ENCODE measurements around the gene GDPD2. TPM values are rescaled to one million over a fixed set of nuclear protein-coding genes. Genes with fewer than 3 reads are reported as not detected.
"Not testable (repeated sequence)": the region's sequence is repeated elsewhere in the genome, so short reads cannot be mapped to it uniquely, and the experiment has no call there.

The GDPD2 gene
- total RNA-seq = not detected
- polyA plus RNA-seq = not detected
- long read RNA-seq, donor 1 = 0 reads
- long read RNA-seq, donor 2, partial matches to known transcripts = 0 of 1 reads
- long read RNA-seq, donor 2, other reads (novel, unspliced or antisense) = 1 of 1 reads
- long read RNA-seq, donor 3 = 0 reads

- Histone ChIP-seq H3K4me1 (no peaks in the 10 kb centered on the region), H3K27ac (no peak within 1 kb of the TSS), H3K36me3 (no peaks in the 10 kb centered on the region), H3K4me3 (no peak within 1 kb of the TSS), H3K9me3 (no peaks in the 10 kb centered on the region), H3K27me3 (peaks cover 0 to 41% (median 0%) of the 10 kb centered on the region in 7 donors)
- DNase-seq (no peak), ATAC-seq (peak in 7 of 8 donors; percentile 29 to 75 (median 70))
- intact Hi-C loops (cut with DNase I) = loop anchor here in 1 of 10 donors (10.0 kb wide), 1 partner anchor 228 kb away; no protein-coding TSS in a partner anchor
- WGBS, 2 donors = 10 to 17% methylated on average over 8 to 11 of the region's 11 CpGs
- TF ChIP-seq CTCF (IDR thresholded peaks at IDR 0.05) = peak in 3 of 9 donors; percentile 28 to 38 (median 32)
Observed at GRCh38 chrX:70422851-70423341, at the start of gene GDPD2. Gene GDPD2, plus strand, starts transcription at chrX:70423314. Its CDS starts 1,671 bp downstream, at chrX:70424985.

GRCh38 chrX:70386235-70386634 lies 36.9 kb upstream of the GDPD2 start:
- H3K4me3 ChIP-seq = no peak overlapping the region
- 87 to 90% methylated on average over 2 of the region's 2 CpGs for WGBS, 2 donors
- H3K27ac ChIP-seq = no peak overlapping the region
- no peak for TF ChIP-seq CTCF (IDR thresholded peaks at IDR 0.05)
- no peak for DNase-seq
- ATAC-seq = no peak
- no peaks in the 10 kb centered on the region for H3K9me3 ChIP-seq
- H3K27me3 ChIP-seq = peaks cover 0 to 6% (median 0%) of the 10 kb centered on the region in 7 donors
- no peaks in the 10 kb centered on the region for H3K4me1 ChIP-seq
- intact Hi-C loops (cut with DNase I) = no loop called here
- peaks cover 0 to 9% (median 0%) of the 10 kb centered on the region in 9 donors for H3K36me3 ChIP-seq

DNA sequence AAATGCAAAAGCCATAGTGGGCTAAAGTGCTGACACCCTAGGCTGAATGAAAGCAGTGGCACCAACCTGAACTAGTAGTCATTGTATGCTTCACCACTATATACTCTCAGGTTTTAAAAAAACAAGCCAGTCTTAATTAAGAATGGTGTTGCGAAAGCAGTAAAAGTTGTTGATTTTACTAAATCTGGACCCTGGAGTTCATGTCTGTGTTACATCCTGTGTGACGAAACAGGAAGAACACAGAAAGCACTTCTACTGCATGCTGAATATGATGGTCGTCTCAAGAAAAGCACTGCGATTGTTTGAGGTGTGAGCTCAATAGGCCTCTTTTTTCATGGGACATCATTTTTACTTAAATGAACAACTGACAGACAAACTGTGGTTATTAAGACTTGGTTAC lies 24.2 kb upstream of the GDPD2 start:
- WGBS, 2 donors = 51 to 60% methylated on average over 4 of the region's 4 CpGs
- peaks cover 0 to 10% (median 0%) of the 10 kb centered on the region in 9 donors for H3K36me3 ChIP-seq
- no peaks in the 10 kb centered on the region for H3K9me3 ChIP-seq
- H3K4me3 ChIP-seq = no peak overlapping the region
- peaks cover 0 to 9% (median 0%) of the 10 kb centered on the region in 9 donors for H3K4me1 ChIP-seq
- peaks cover 0 to 18% (median 0%) of the 10 kb centered on the region in 7 donors for H3K27me3 ChIP-seq
- ATAC-seq (no peak), DNase-seq (no peak)
- intact Hi-C loops (cut with DNase I) = no loop called here
- H3K27ac ChIP-seq = peak overlapping the region in 1 of 10 donors; percentile 38
- TF ChIP-seq CTCF (IDR thresholded peaks at IDR 0.05) = no peak

- DNase-seq; intact Hi-C loops (cut with DNase I); H3K9me3 ChIP-seq; H3K4me3 ChIP-seq; H3K4me1 ChIP-seq; ATAC-seq; H3K27ac ChIP-seq: not testable (repeated sequence)
- peaks cover 0 to 14% (median 0%) of the 10 kb centered on the region in 9 donors for H3K36me3 ChIP-seq
- H3K27me3 ChIP-seq = peaks cover 0 to 21% (median 0%) of the 10 kb centered on the region in 7 donors
- WGBS, 2 donors = 97 to 100% methylated on average over 1 of the region's 3 CpGs
Observed at GRCh38 chrX:70400181-70400580, 22.9 kb upstream of the GDPD2 start.

GRCh38 chrX:70402721-70403120 lies 20.4 kb upstream of the GDPD2 start:
- Histone ChIP-seq H3K27me3 (peaks cover 0 to 14% (median 0%) of the 10 kb centered on the region in 7 donors), H3K36me3 (peaks cover 0 to 11% (median 0%) of the 10 kb centered on the region in 9 donors), H3K9me3 (no peaks in the 10 kb centered on the region), H3K4me1 (peaks cover 0 to 9% (median 0%) of the 10 kb centered on the region in 9 donors), H3K27ac (no peak overlapping the region), H3K4me3 (no peak overlapping the region)
- ATAC-seq = no peak
- intact Hi-C loops (cut with DNase I) = no loop called here
- WGBS, 2 donors = 92 to 94% methylated on average over 2 of the region's 2 CpGs
- DNase-seq = no peak
- TF ChIP-seq CTCF (IDR thresholded peaks at IDR 0.05) = no peak
